Thyroid gland (tissue), 4 donors: ENCODE measurements around the gene ZMYM4. TPM values are rescaled to one million over a fixed set of nuclear protein-coding genes. Genes with fewer than 3 reads are reported as not detected.
"Not testable (repeated sequence)": the region's sequence is repeated elsewhere in the genome, so short reads cannot be mapped to it uniquely, and the experiment has no call there.

ENCODE experiments used
- DNase-seq, 2 donors: peaks; one replicate each; pipeline ENCODE4 v3.0.0-alpha.2; 2019
- H3K27ac ChIP-seq, 3 donors: fragments of 200-600 bp; sonication (generic); 1 replicate in 2 of 3; 2 replicates in 1 of 3; pipeline ENCODE4 v1.5.1; 2016 to 2019; ENCODE audit warnings: mild to moderate bottlenecking in 1 of 3, moderate library complexity in 1 of 3
- H3K27me3 ChIP-seq: fragments of 200-600 bp; sonication (generic); one replicate; pipeline ENCODE4 v1.5.1; 2019
- H3K36me3 ChIP-seq, 2 donors: fragments of 200-600 bp; sonication (generic); one replicate each; pipeline ENCODE4 v1.5.1; 2016 to 2019
- H3K4me1 ChIP-seq, 2 donors: fragments of 200-600 bp; sonication (generic); one replicate each; pipeline ENCODE4 v1.5.1; 2017 to 2019
- H3K4me3 ChIP-seq, 3 donors: fragments of 200-600 bp; sonication (generic); replicated peaks in 1 of 3; 1 replicate in 2 of 3; 2 replicates in 1 of 3; pipeline ENCODE4 v1.5.1; 2016; ENCODE audit warnings: mild to moderate bottlenecking in 1 of 3
- H3K9me3 ChIP-seq: fragments of 200-600 bp; sonication (generic); one replicate; pipeline ENCODE4 v1.5.1; 2017
- CTCF ChIP-seq, 6 experiments: fragments of 200-600 bp in 3 of 6; fragments of 450-650 bp in 3 of 6; sonication (generic) in 3 of 6; IDR thresholded peaks; one replicate each; pipeline ENCODE4 v1.5.1; 2016 to 2019; ENCODE audit warnings: antibody characterized with exemption in 6 of 6, mild to moderate bottlenecking in 2 of 6, inconsistent platforms in 1 of 6, moderate library complexity in 1 of 6
- POLR2A ChIP-seq, 2 donors: fragments of 450-650 bp; IDR thresholded peaks; one replicate each; pipeline ENCODE4 v1.6.1; 2017; ENCODE audit warnings: antibody characterized with exemption in 2 of 2, mild to moderate bottlenecking in 2 of 2, moderate library complexity in 1 of 2
- WGBS, 2 donors: methylation state at CpG; one replicate each; pipeline ENCODE4 v1.1.5; 2017; 5-methylcytosine and 5-hydroxymethylcytosine counted together
- intact Hi-C: fragments of 100-400 bp; cut with DNase I; formaldehyde crosslinking; loops from one replicate; pipeline ENCODE4 v1.15.1; 2023
- total RNA-seq, 4 donors: library from RNA; depleted of rRNA; stranded (reverse); fragments of >200 nt; gene quantifications; one replicate each; pipeline ENCODE4 v1.2.3, GENCODE V29; 2016

ZMYM4 gene
- total RNA-seq, 4 donors from 2014 or later, result 46.8 to 71.6 (median 56.0) TPM

GRCh38 chr1:35226546-35226945 is 42.0 kb upstream of the ZMYM4 start:
- H3K4me1 ChIP-seq, result no peaks in the 10 kb centered on the region
- H3K4me3 ChIP-seq, result no peak overlapping the region
- H3K27me3 ChIP-seq, result no peaks in the 10 kb centered on the region
- H3K9me3 ChIP-seq, result no peaks in the 10 kb centered on the region
- no peak for DNase-seq
- TF ChIP-seq POLR2A (IDR thresholded peaks at IDR 0.05) (no peak), CTCF (IDR thresholded peaks at IDR 0.05) (no peak)
- no peaks in the 10 kb centered on the region for H3K36me3 ChIP-seq
- 94 to 98% methylated on average over 2 of the region's 2 CpGs for WGBS, 2 donors
- intact Hi-C loops, result no loop called here
- H3K27ac ChIP-seq, result no peak overlapping the region

GRCh38 chr1:35229587-35230360 is 38.7 kb upstream of the ZMYM4 start:
- intact Hi-C loops, result no loop called here
- H3K9me3 ChIP-seq, result no peaks in the 10 kb centered on the region
- WGBS, 2 donors, result 81 to 82% methylated on average over 1 of the region's 1 CpG
- no peaks in the 10 kb centered on the region for H3K27me3 ChIP-seq
- no peak for DNase-seq
- H3K36me3 ChIP-seq, result no peaks in the 10 kb centered on the region
- TF ChIP-seq POLR2A (IDR thresholded peaks at IDR 0.05), result no peak
- TF ChIP-seq CTCF (IDR thresholded peaks at IDR 0.05), result no peak
- H3K4me3 ChIP-seq, result no peak overlapping the region
- H3K27ac ChIP-seq, result no peak overlapping the region
- no peaks in the 10 kb centered on the region for H3K4me1 ChIP-seq

GRCh38 chr1:35231287-35231686 is 37.2 kb upstream of the ZMYM4 start:
- TF ChIP-seq POLR2A (IDR thresholded peaks at IDR 0.05) (no peak), CTCF (IDR thresholded peaks at IDR 0.05) (no peak)
- no peak for DNase-seq
- Histone ChIP-seq H3K4me3 (no peak overlapping the region), H3K9me3 (no peaks in the 10 kb centered on the region), H3K4me1 (no peaks in the 10 kb centered on the region), H3K27me3 (no peaks in the 10 kb centered on the region), H3K36me3 (no peaks in the 10 kb centered on the region), H3K27ac (no peak overlapping the region)
- intact Hi-C loops, result no loop called here
- WGBS, 2 donors, result 52 to 68% methylated on average over 1 of the region's 1 CpG

- H3K4me1 ChIP-seq, H3K4me3 ChIP-seq, H3K27ac ChIP-seq, intact Hi-C loops, H3K27me3 ChIP-seq, H3K36me3 ChIP-seq, DNase-seq, H3K9me3 ChIP-seq: not testable (repeated sequence)
- 95 to 98% methylated on average over 2 of the region's 2 CpGs for WGBS, 2 donors
Measured at GRCh38 chr1:35236772-35237171, 31.7 kb upstream of the ZMYM4 start.

GRCh38 chr1:35243691-35244090 is 24.8 kb upstream of the ZMYM4 start:
- intact Hi-C loops, result no loop called here
- Histone ChIP-seq H3K4me1 (no peaks in the 10 kb centered on the region), H3K4me3 (no peak overlapping the region), H3K36me3 (no peaks in the 10 kb centered on the region), H3K27ac (no peak overlapping the region), H3K27me3 (no peaks in the 10 kb centered on the region), H3K9me3 (no peaks in the 10 kb centered on the region)
- no peak for DNase-seq
- TF ChIP-seq POLR2A (IDR thresholded peaks at IDR 0.05) (no peak), CTCF (IDR thresholded peaks at IDR 0.05) (no peak)
- 59 to 60% methylated on average over 1 of the region's 1 CpG for WGBS, 2 donors
